K562 (cell line): ENCODE results near the gene TEX9. TPM values are rescaled to one million over a fixed set of nuclear protein-coding genes. Genes with fewer than 3 reads are reported as not detected.
A peak's percentile ranks its signal among the peaks of the same experiment; 100 is the strongest.

Experiments used
- ADNP ChIP-seq: fragments of 200-800 bp; sonication (Bioruptor generic); IDR thresholded peaks from 2 replicates; pipeline ENCODE4 v1.6.1; 2016; ENCODE audit warnings: missing genetic modification characterization, missing compliant biosample characterization
- ARID1B ChIP-seq: fragments of 450-650 bp; IDR thresholded peaks from 2 replicates; pipeline ENCODE4 v1.6.1; 2016; ENCODE audit warnings: antibody characterized with exemption, mild to moderate bottlenecking, inconsistent platforms
- BMI1 ChIP-seq: fragments of 150-350 bp; IDR thresholded peaks from 2 replicates; pipeline ENCODE4 v1.6.1; 2014; ENCODE audit warnings: low read length
- CEBPB ChIP-seq: fragments of 450-650 bp; IDR thresholded peaks from 2 replicates; pipeline ENCODE4 v1.6.1; 2016; ENCODE audit warnings: missing genetic modification characterization, missing compliant biosample characterization
- CEBPG ChIP-seq, 3 experiments: fragments of 200-800 bp in 1 of 3; sonication (Bioruptor generic) in 1 of 3; sonication (generic) in 1 of 3; formaldehyde crosslinking in 1 of 3; IDR thresholded peaks in 2 of 3; conservative IDR thresholded peaks in 1 of 3; 2 replicates each; pipeline versions ENCODE4 v1.6.1 to v1.8.0; 2016 to 2022; ENCODE audit warnings: missing compliant biosample characterization in 2 of 3, missing genetic modification characterization in 2 of 3, mild to moderate bottlenecking in 1 of 3, missing genetic modification reagents in 1 of 3
- CXXC5 ChIP-seq: fragments of 250-450 bp; sonication (Bioruptor Pico); IDR thresholded peaks from 2 replicates; pipeline ENCODE4 v1.8.0; 2022; ENCODE audit warnings: inconsistent platforms, mild to moderate bottlenecking, moderate library complexity
- DPF2 ChIP-seq: fragments of 450-650 bp; IDR thresholded peaks from 2 replicates; pipeline ENCODE4 v1.6.1; 2016
- EZH2 ChIP-seq: IDR thresholded peaks from 2 replicates; pipeline ENCODE4 v1.6.1; 2012; ENCODE audit warnings: low read depth, mild to moderate bottlenecking, inconsistent platforms, low read length, borderline replicate concordance
- GATAD2B ChIP-seq: fragments of 450-650 bp; IDR thresholded peaks from 2 replicates; pipeline ENCODE4 v1.6.1; 2017; ENCODE audit warnings: mild to moderate bottlenecking, borderline replicate concordance
- MEF2D ChIP-seq: conservative IDR thresholded peaks from 2 replicates; pipeline ENCODE4 v1.6.1; 2016; ENCODE audit warnings: low read depth, missing genetic modification characterization, missing compliant biosample characterization
- MTA2 ChIP-seq: fragments of 450-650 bp; IDR thresholded peaks from 2 replicates; pipeline ENCODE4 v1.6.1; 2016; ENCODE audit warnings: low read depth
- RBM15 ChIP-seq: fragments of 200-400 bp; formaldehyde crosslinking; IDR thresholded peaks from 2 replicates; pipeline ENCODE4 v1.6.1; 2018; ENCODE audit warnings: mild to moderate bottlenecking, low read length, moderate library complexity; ENCODE audit not compliant: insufficient read depth
- SMARCB1 ChIP-seq: IDR thresholded peaks from 2 replicates; pipeline ENCODE4 v1.6.1; 2011; ENCODE audit warnings: improper control_type of control experiment, low read depth; ENCODE audit not compliant: insufficient read length
- TRIM24 ChIP-seq, 2 experiments: fragments of 450-650 bp; IDR thresholded peaks; 2 replicates each; pipeline ENCODE4 v1.6.1; 2016
- TSC22D4 ChIP-seq: fragments of 450-650 bp; IDR thresholded peaks from 2 replicates; pipeline ENCODE4 v1.6.1; 2016; ENCODE audit warnings: missing genetic modification characterization, missing biosample characterization, control low read depth
- ZFP30 ChIP-seq: fragments of 250-450 bp; sonication (Bioruptor Pico); IDR thresholded peaks from 2 replicates; pipeline ENCODE4 v1.8.0; 2022; ENCODE audit warnings: moderate library complexity, mild to moderate bottlenecking, inconsistent platforms, borderline replicate concordance
- ZNF764 ChIP-seq: fragments of 250-450 bp; sonication (Bioruptor Pico); IDR thresholded peaks from 2 replicates; pipeline ENCODE4 v1.4.0; 2020; ENCODE audit warnings: low read depth, mild to moderate bottlenecking, moderate library complexity
- polyA plus RNA-seq, 8 experiments: library from polyadenylated mRNA; depleted of rRNA in 4 of 8; stranded (reverse) in 5 of 8; unstranded in 3 of 8; fragments of >200 nt; fragmentation: Nextera tagmentation in 2 of 8; fragmentation: Illumina TruSeq in 1 of 8; extraction: Ambion mirVana in 2 of 8; extraction: Trizol in 1 of 8; gene quantifications; 2 replicates each; pipeline versions ENCODE4 v1.2.1 to v1.2.3, GENCODE V29; 2011 to 2014; ENCODE audit warnings: inconsistent platforms in 1 of 8, missing spikeins in 1 of 8
- total RNA-seq, 7 experiments: library from RNA; depleted of rRNA in 6 of 7; stranded (reverse); fragments of >200 nt in 6 of 7; fragmentation: Illumina TruSeq in 2 of 7; extraction: Trizol in 2 of 7; gene quantifications; 2 replicates each; pipeline versions ENCODE4 v1.2.1 to v1.2.3, GENCODE V29; 2011 to 2021; ENCODE audit warnings: low replicate concordance in 1 of 7
- TF ChIP-seq, protein P1 (sequence below): fragments of 250-450 bp; sonication (Bioruptor Pico); IDR thresholded peaks from 2 replicates; pipeline ENCODE4 v1.4.0; 2020
- TF ChIP-seq, protein P2 (sequence below): fragments of 200-800 bp; sonication (Bioruptor generic); IDR thresholded peaks from 2 replicates; pipeline ENCODE4 v1.6.1; 2017; ENCODE audit warnings: missing genetic modification characterization, missing compliant biosample characterization
- TF ChIP-seq, protein P3 (sequence below): sonication (generic); formaldehyde crosslinking; IDR thresholded peaks from 2 replicates; pipeline ENCODE4 v1.8.1; 2023; ENCODE audit warnings: mild to moderate bottlenecking, missing genetic modification reagents
- TF ChIP-seq, protein P4 (sequence below): fragments of 450-650 bp; formaldehyde crosslinking; IDR thresholded peaks from 2 replicates; pipeline ENCODE4 v1.4.0; 2020; ENCODE audit warnings: mild to moderate bottlenecking, mixed read lengths

TEX9 gene
- total and polyA plus RNA-seq, 9 of the 15 experiments (the other 6 are each of a cell fraction or from before 2014, with no cell fraction given), result 0.93 to 3.6 (median 2.4) TPM

DNA sequence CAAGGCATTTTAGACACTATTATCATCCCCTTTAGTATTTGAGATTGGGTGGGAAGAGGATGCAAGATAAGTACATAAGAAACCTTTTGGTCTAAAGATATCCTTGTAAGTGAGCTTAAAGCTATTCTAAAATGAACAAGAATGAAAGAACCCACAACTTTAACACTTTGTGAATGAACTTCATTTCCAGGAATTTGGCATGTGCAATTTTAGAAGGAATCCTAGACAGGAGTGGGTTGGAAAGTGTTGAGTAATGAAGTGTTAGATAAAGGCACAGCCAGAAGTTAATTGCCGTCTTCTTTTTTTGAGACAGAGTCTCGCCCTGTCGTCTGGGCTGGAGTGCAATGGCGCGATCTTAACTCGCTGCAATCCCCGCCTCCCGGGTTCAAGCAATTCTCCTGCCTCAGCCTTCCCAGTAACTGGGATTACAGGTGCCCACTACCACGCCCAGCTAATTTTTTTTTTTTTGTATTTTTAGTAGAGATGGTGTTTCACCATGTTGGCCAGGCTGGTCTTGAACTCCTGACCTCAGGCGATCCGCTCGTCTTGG, 13.2 kb upstream of the TEX9 start (continued):
- TF ChIP-seq CEBPG (CRISPR knock-in tag; IDR thresholded peaks at IDR 0.05), result no peak
- TF ChIP-seq CEBPG (tag; conservative IDR thresholded peaks at IDR 0.05 in 1 of 2, IDR thresholded peaks at IDR 0.05 in 1 of 2), result peak; percentile 43 to 50; a peak in 2 of 4 replicates
- TF ChIP-seq, protein P1, sequence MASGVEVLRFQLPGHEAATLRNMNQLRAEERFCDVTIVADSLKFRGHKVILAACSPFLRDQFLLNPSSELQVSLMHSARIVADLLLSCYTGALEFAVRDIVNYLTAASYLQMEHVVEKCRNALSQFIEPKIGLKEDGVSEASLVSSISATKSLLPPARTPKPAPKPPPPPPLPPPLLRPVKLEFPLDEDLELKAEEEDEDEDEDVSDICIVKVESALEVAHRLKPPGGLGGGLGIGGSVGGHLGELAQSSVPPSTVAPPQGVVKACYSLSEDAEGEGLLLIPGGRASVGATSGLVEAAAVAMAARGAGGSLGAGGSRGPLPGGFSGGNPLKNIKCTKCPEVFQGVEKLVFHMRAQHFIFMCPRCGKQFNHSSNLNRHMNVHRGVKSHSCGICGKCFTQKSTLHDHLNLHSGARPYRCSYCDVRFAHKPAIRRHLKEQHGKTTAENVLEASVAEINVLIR, result no peak
- no peak for TF ChIP-seq ZFP30 (CRISPR knock-in tag)
- TF ChIP-seq, protein P2, sequence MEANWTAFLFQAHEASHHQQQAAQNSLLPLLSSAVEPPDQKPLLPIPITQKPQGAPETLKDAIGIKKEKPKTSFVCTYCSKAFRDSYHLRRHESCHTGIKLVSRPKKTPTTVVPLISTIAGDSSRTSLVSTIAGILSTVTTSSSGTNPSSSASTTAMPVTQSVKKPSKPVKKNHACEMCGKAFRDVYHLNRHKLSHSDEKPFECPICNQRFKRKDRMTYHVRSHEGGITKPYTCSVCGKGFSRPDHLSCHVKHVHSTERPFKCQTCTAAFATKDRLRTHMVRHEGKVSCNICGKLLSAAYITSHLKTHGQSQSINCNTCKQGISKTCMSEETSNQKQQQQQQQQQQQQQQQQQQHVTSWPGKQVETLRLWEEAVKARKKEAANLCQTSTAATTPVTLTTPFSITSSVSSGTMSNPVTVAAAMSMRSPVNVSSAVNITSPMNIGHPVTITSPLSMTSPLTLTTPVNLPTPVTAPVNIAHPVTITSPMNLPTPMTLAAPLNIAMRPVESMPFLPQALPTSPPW (CRISPR knock-in tag), result no peak
- TF ChIP-seq TRIM24 (IDR thresholded peaks at IDR 0.05), result peak in 1 of 2 experiments; percentile 22; a peak in 1 of 4 replicates
- TF ChIP-seq TSC22D4 (tag), result no peak
- peak; percentile 52 for TF ChIP-seq ARID1B
- TF ChIP-seq RBM15, result no peak
- 0 out of 2 replicates have a peak, but pooled peaks have one; percentile 33 for TF ChIP-seq MEF2D
- no peak for TF ChIP-seq GATAD2B
- peak; percentile 33; the same call in 1 of the 2 replicates for TF ChIP-seq CXXC5 (CRISPR knock-in tag)
- no peak for TF ChIP-seq ZNF764 (CRISPR knock-in tag)
- TF ChIP-seq, protein P3, sequence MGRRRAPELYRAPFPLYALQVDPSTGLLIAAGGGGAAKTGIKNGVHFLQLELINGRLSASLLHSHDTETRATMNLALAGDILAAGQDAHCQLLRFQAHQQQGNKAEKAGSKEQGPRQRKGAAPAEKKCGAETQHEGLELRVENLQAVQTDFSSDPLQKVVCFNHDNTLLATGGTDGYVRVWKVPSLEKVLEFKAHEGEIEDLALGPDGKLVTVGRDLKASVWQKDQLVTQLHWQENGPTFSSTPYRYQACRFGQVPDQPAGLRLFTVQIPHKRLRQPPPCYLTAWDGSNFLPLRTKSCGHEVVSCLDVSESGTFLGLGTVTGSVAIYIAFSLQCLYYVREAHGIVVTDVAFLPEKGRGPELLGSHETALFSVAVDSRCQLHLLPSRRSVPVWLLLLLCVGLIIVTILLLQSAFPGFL (CRISPR knock-in tag), result no peak
- TF ChIP-seq ADNP (tag), result peak; percentile 69; the same call in 1 of the 2 replicates
- TF ChIP-seq, protein P4, sequence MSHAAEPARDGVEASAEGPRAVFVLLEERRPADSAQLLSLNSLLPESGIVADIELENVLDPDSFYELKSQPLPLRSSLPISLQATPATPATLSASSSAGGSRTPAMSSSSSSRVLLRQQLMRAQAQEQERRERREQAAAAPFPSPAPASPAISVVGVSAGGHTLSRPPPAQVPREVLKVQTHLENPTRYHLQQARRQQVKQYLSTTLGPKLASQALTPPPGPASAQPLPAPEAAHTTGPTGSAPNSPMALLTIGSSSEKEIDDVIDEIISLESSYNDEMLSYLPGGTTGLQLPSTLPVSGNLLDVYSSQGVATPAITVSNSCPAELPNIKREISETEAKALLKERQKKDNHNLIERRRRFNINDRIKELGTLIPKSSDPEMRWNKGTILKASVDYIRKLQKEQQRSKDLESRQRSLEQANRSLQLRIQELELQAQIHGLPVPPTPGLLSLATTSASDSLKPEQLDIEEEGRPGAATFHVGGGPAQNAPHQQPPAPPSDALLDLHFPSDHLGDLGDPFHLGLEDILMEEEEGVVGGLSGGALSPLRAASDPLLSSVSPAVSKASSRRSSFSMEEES (CRISPR knock-in tag), result no peak
- no peak for TF ChIP-seq EZH2
- peak; percentile 73 for TF ChIP-seq CEBPB
- TF ChIP-seq BMI1, result no peak
- TF ChIP-seq MTA2, result no peak
- peak; percentile 44; the same call in 1 of the 2 replicates for TF ChIP-seq DPF2
- TF ChIP-seq SMARCB1, result no peak
